ENCODE results near the gene LGALS3BP.

The LGALS3BP gene

DNA sequence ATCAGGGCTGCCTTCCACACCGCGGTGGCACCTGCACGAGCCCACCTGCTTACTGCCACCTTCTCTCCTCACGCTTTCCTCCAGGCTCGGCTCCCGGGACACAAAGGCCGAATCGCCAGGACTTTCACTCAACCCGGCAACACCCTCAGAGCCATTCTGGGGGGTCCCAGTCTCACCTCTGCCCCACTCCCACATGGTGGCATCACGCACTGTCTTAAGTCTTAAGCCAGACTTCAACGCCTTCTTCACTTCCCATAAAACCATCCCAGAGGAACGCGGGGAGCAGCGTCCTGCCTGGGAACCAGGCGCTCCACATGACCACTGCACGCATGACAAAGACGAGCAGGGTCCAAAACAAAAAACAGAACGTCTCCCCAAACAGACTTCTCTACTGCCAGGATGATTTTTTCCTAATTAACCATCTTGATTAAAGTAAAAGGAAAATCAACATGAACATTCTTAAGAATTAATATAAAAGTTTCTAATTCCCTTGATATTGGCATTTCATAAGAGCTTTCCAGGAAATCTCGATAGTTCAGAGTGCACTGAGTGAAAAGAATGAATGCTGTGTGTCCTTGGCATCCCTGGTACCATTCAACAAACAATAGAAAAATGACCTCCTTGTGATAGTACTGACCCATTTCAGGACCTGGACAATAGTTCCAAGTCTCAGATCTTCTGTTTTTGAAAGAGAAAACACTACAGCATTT is 27.2 kb upstream of the LGALS3BP start:
- H3K27me3 Mint-ChIP-seq (ENCODE audit: low read depth), result no peaks in the 10 kb centered on the region
- H3K9me3 Mint-ChIP-seq, result no peaks in the 10 kb centered on the region
- no peak for DNase-seq (ENCODE audit: low spot score)
- H3K36me3 Mint-ChIP-seq (ENCODE audit: low read depth), result peaks cover 17% of the 10 kb centered on the region
- H3K27ac Mint-ChIP-seq, result peak overlapping the region; percentile 22
- peak overlapping the region; percentile 93 for H3K4me3 Mint-ChIP-seq
- H3K4me1 Mint-ChIP-seq (ENCODE audit: low read depth), result peaks cover 36% of the 10 kb centered on the region

DNA sequence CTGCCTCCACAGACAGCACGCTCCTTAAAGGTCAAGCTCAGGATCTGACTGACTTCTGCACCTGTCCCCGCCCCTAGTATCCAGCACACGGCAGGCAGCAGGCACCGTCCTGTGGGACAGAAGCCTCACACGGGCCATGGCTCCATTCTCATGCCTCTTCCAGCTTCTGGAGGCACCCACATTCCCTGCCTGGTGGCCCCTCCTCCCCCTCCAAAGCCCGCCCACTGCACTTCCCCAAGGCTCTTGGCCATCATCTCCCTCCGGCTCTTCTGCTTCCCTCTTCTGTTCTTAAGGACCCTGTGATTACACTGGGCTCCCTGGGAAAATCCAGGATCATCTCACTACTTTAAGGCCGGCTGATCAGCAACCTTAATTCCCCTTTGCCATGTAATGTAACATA is 26.3 kb upstream of the LGALS3BP start:
- no peaks in the 10 kb centered on the region for H3K27me3 Mint-ChIP-seq (ENCODE audit: low read depth)
- H3K4me1 Mint-ChIP-seq (ENCODE audit: low read depth), result peaks cover 35% of the 10 kb centered on the region
- no peak overlapping the region for H3K4me3 Mint-ChIP-seq
- DNase-seq (ENCODE audit: low spot score), result no peak
- H3K36me3 Mint-ChIP-seq (ENCODE audit: low read depth), result peaks cover 17% of the 10 kb centered on the region
- peak overlapping the region; percentile 4 for H3K27ac Mint-ChIP-seq
- H3K9me3 Mint-ChIP-seq, result no peaks in the 10 kb centered on the region

DNA sequence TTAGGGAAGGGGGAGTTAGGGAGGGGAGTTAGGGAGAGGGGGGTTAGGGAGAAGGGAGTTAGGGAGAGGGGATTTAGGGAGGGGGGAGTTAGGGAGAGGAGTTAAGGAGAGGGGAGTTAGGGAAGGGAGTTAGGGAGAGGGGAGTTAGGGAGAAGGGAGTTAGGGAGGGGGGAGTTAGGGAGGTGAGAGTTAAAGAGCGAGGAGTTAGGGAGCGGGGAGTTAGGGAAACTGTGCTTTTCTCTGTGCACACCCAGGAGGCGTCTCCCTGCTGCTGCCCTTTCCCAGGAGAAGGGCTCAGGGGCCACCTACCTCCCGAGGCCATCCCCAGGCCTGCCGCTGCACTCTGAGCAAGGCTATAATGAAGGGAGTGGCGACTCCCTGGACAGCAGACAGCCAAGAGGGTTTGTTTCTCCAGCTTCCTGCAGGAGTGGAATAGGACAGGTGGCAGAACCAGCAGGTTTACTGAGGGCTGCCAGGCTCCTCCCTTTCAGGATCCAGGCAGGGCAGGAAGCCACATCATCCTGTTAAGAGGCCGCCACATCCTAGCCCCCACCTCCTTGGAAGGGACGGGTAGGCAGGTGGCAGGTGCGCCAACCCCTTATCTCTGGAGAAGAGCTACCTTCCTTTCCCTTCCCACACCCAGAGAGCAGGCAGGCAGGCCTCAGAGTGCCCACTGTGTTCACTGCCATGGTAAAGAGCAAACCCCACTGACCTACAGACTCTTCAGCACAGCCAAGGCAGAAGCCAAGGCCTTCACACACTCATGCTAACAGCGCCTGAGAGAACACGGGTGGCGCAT is 25.5 kb upstream of the LGALS3BP start:
- Mint-ChIP-seq H3K36me3 (ENCODE audit: low read depth) (peaks cover 17% of the 10 kb centered on the region), H3K27me3 (ENCODE audit: low read depth) (no peaks in the 10 kb centered on the region), H3K4me1 (ENCODE audit: low read depth) (peaks cover 35% of the 10 kb centered on the region), H3K27ac (peak overlapping the region; percentile 26), H3K9me3 (no peaks in the 10 kb centered on the region), H3K4me3 (no peak overlapping the region)
- DNase-seq (ENCODE audit: low spot score), result no peak

DNA sequence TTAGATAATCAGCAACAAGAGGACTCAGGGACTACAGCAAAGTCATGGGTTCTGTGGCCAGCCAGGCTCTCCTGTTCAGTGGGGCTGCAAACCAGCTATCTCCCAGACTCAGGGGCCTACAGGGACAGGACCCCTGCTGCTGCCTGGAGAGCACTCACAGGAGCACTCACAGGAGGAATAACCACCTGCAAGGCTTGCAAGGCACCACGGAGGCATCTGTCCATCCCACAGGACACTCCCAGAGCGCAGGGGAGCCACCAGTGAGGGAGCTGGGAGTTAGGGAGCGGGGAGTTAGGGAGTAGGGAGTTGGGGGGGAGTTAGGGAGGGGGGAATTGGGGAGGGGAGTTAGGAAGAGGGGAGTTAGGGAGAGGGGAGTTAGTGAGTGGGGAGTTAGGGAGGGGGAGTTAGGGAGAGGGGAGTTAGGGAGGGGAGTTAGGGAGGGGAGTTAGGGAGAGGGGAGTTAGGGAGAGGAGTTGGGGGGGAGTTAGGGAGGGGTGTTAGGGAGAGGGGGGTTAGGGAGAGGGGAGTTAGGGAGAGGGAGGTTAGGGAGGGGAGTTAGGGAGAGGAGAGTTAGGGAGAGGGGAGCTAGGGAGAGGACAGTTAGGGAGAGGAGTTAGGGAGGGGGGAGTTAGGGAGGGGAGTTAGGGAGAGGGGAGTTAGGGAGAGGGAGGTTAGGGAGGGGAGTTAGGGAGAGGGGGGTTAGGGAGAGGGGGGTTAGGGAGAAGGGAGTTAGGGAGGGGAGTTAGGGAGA is 24.1 kb upstream of the LGALS3BP start:
- Mint-ChIP-seq H3K9me3 (no peaks in the 10 kb centered on the region), H3K27ac (peak overlapping the region; percentile 36), H3K27me3 (ENCODE audit: low read depth) (no peaks in the 10 kb centered on the region), H3K36me3 (ENCODE audit: low read depth) (peaks cover 23% of the 10 kb centered on the region), H3K4me1 (ENCODE audit: low read depth) (peaks cover 32% of the 10 kb centered on the region), H3K4me3 (no peak overlapping the region)
- no peak for DNase-seq (ENCODE audit: low spot score)

DNA sequence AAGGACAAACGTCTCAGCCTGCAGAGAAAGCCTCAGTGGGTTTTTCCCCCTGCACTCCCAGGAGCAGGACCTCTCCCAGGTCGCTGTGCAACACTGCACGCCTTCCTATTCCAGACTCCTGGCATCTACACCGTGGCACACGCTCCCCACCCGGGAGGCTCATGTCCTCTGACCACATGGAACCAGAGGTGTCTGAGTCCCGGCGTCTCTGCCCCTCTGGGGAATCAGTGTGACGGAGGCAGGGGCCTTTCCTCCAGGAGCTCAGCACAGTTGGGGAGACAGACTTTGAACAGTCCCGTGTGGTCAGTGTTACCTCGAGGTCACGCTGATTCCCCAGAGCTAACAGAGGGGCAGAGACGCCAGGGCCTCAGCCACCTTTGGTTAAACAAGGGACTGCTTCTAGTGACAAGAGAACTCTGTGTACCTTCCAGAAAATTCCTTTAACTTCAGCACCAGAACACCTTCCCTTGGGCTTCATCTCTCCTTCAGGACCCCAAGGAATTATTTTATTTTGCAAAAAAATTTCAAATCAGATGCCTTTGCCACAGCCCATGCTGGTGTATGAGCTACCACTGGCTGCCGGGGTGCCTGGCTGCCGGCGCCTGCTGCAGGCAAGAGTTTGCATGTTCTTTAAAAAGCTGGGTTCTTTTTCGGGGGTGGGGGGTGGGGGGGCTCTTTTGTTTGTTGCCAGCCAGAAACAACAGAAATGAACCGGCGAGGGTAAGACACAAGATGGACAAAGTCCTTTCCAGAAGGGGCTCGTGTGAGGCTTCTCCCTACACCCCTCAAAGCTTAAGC is 23.3 kb upstream of the LGALS3BP start:
- Mint-ChIP-seq H3K9me3 (no peaks in the 10 kb centered on the region), H3K27ac (no peak overlapping the region), H3K36me3 (ENCODE audit: low read depth) (peaks cover 17% of the 10 kb centered on the region), H3K4me1 (ENCODE audit: low read depth) (peaks cover 24% of the 10 kb centered on the region), H3K27me3 (ENCODE audit: low read depth) (no peaks in the 10 kb centered on the region), H3K4me3 (no peak overlapping the region)
- no peak for DNase-seq (ENCODE audit: low spot score)

DNA sequence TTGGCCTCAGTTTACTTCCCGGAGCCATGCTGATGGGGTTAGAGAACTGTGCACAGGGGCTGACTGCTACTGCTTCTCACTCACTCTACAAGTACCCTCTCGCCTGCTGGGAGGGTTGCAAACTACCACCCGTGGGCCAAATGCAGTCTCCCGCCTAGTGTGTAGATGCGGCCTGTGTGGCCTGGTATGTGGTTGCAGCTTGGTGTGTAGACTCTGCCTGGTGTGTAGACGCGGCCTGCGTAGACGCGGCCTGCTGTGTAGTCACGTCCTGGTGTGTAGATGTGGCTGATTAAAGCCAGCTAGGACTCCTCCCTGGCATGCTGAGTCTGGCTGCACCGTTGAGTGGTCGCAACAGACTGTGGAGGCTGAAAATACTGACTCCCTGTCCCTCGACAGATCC is 22.6 kb upstream of the LGALS3BP start:
- Mint-ChIP-seq H3K4me3 (no peak overlapping the region), H3K27me3 (ENCODE audit: low read depth) (no peaks in the 10 kb centered on the region), H3K27ac (no peak overlapping the region), H3K4me1 (ENCODE audit: low read depth) (peaks cover 18% of the 10 kb centered on the region), H3K36me3 (ENCODE audit: low read depth) (peaks cover 16% of the 10 kb centered on the region), H3K9me3 (no peaks in the 10 kb centered on the region)
- no peak for DNase-seq (ENCODE audit: low spot score)

DNA sequence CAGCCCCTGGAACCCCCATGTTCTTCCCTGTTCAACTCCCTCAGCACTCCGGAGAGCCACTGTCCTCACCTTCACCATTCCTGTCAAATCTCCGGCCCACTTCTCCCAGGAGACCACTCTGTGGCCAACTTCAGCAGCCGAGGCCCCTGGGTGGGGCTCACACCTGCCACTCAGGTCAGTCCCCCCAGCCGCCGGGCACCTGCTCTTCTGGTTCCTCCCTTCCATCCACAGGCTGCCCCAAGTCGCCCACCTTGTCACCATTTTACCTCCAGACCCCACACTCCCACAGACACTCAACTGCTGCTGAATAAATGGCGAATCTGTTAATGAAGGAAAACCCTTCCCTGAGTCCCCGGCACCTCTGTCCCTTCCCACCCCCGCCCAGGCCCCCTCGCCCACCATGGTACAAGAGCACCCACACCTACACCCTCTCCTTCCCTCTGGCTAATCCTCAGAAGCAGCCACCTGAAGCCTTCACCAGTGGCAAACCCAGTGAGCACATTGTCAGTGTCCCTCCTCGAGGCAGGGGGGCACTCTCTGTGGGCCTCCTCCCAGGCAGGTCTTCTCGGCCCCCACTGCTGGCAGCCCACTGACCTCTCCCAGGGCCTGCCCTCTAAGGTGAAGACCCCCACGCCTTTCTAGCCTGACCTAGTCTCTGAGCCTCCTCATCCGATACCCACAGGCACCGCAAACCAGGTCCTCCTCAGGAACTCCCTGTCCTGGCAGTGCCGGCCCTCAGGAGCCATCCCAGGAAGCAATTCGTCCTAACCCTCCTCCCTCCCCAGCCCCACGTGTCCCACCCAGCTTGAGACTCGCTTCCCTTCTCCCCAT is 21.7 kb upstream of the LGALS3BP start:
- peaks cover 18% of the 10 kb centered on the region for H3K36me3 Mint-ChIP-seq (ENCODE audit: low read depth)
- H3K4me3 Mint-ChIP-seq, result no peak overlapping the region
- no peak for DNase-seq (ENCODE audit: low spot score)
- peaks cover 12% of the 10 kb centered on the region for H3K4me1 Mint-ChIP-seq (ENCODE audit: low read depth)
- no peaks in the 10 kb centered on the region for H3K27me3 Mint-ChIP-seq (ENCODE audit: low read depth)
- H3K9me3 Mint-ChIP-seq, result no peaks in the 10 kb centered on the region
- H3K27ac Mint-ChIP-seq, result no peak overlapping the region

DNA sequence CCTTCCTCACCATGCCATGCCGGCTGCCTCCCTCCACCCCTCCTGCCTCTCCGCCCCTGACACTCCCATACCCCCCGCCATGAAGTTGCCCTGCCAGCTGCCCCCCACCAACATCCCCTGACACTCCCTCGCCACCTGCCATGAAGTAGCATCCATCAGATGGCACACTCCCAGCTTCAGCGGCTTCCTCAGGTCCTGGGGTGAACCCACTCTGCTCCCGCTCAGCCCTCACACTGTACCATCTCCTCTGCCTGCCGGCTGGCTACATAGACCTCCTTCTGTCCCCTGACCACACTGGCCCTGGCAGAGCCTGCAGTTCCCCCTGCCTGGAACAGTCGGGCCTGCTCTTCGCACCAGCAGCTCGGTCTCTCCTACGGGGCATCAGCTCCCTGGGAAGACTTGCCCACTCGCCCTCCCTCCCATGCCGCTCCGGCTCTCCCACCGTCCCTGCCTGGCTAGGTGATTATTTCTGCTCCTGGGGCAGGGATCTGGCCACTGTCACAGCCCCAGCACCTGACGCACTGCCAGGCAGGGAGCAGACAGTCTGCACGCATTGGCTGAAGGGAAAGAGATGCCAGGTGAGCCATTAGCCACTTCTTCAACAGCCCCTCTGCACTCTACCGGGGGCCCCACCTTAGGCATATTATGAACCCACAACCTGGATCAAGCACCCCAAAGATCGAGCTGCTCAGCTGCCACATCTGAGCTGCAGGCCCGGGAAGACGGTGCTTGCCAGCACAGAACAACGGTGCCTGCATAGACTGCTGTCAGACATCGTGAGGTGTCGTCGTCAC is 20.9 kb upstream of the LGALS3BP start:
- no peak overlapping the region for H3K4me3 Mint-ChIP-seq
- peaks cover 21% of the 10 kb centered on the region for H3K36me3 Mint-ChIP-seq (ENCODE audit: low read depth)
- no peaks in the 10 kb centered on the region for H3K27me3 Mint-ChIP-seq (ENCODE audit: low read depth)
- H3K4me1 Mint-ChIP-seq (ENCODE audit: low read depth), result peaks cover 6% of the 10 kb centered on the region
- peak overlapping the region; percentile 11 for H3K27ac Mint-ChIP-seq
- no peak for DNase-seq (ENCODE audit: low spot score)
- H3K9me3 Mint-ChIP-seq, result no peaks in the 10 kb centered on the region

DNA sequence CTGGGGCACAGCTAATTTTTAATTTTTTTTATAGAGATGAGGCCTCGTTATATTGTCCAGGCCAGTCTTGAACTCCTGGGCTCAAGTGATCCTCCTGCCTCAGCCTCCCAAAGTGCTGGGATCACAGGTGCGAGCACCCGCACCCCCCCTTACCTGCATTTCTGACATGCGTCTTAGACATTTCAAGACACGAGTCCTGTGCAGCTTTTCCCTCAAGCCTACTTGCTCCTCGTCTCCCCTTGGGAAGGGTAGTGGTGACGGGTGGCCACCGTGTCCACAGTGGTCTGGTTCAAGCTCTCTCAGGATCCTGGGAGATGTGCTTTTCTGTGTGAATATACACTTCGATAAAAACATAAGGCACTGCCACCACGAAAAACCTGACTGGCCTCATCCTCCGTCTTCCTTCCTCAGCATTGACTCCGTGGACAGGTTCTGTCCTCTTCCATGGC is 20.2 kb upstream of the LGALS3BP start:
- no peaks in the 10 kb centered on the region for H3K4me1 Mint-ChIP-seq (ENCODE audit: low read depth)
- H3K36me3 Mint-ChIP-seq (ENCODE audit: low read depth), result peaks cover 23% of the 10 kb centered on the region
- H3K9me3 Mint-ChIP-seq, result no peaks in the 10 kb centered on the region
- no peaks in the 10 kb centered on the region for H3K27me3 Mint-ChIP-seq (ENCODE audit: low read depth)
- peak overlapping the region; percentile 11 for H3K27ac Mint-ChIP-seq
- no peak for DNase-seq (ENCODE audit: low spot score)
- no peak overlapping the region for H3K4me3 Mint-ChIP-seq

DNA sequence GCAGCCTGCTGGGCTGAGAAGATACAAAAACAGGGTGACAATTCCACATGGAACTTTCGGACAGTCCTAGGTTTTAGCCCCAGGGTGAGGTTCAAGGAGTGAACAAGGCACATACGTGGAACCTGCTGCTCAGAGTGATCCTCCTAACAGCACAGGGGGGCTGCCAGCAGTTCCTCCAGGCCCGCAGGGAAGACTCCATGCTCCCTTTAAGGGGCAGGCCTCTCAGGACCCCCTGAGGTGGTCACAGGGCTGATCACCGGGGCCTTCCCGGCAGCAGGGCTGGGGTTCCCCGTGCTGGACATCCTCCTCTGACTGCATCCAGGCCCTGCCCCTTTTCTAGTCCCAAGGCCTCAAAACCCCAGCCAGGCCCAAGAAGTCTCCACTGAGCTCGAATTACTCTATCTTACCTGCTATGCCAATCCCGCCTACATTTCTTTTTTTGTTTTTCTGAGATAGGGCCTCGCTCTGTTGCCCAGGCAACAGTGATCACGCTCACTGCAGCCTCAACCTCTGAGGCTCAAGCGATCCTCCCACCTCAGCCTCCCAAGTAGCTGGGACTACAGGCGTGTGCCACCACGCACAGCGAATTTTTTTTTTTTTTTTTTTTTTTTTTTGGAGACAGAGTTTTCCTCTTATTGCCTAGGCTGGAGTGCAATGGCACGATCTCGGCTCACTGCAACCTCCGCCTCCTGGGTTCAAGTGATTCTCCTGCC is 19.5 kb upstream of the LGALS3BP start:
- Mint-ChIP-seq H3K27me3 (ENCODE audit: low read depth) (no peaks in the 10 kb centered on the region), H3K27ac (no peak overlapping the region), H3K4me3 (no peak overlapping the region), H3K36me3 (ENCODE audit: low read depth) (peaks cover 23% of the 10 kb centered on the region), H3K9me3 (no peaks in the 10 kb centered on the region), H3K4me1 (ENCODE audit: low read depth) (no peaks in the 10 kb centered on the region)
- DNase-seq (ENCODE audit: low spot score), result no peak

DNA sequence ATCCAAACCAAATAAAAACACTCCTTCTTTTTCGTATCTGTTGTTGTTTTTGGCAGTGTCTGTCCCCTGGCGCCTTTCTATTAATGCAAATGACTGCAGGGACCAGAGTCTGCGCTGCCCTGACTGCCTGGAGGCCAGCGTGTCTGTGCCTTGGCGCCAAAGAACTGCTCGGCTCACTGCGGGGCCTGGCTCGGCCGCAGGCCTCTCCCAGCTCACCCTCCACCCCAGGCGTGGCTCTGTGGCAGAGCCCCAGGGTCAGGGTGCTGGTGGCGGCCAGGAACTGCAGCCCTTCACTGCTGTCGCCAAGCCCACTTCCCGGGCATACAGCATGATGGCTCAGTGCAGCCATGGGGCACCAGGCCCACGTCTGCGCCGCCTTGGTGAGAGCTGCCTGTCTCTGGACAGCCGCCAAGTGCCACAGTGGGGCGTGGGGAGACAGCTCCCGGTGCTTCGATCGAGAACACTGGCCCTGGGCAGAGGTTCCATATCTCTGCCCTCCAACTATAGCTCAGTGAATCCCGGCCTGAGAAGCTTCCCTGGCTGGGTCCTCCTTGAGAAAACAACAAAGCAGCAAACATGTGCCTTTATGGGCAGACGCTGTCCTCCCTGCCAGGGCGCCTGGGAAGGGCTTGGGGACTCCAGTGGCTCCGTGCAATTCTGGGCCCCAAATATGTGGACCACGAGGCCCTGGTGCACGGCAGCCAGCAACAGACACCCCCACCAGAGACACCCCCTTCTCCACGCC is 18.8 kb upstream of the LGALS3BP start:
- Mint-ChIP-seq H3K4me1 (ENCODE audit: low read depth) (no peaks in the 10 kb centered on the region), H3K9me3 (no peaks in the 10 kb centered on the region), H3K4me3 (no peak overlapping the region), H3K27me3 (ENCODE audit: low read depth) (no peaks in the 10 kb centered on the region), H3K36me3 (ENCODE audit: low read depth) (peaks cover 24% of the 10 kb centered on the region), H3K27ac (no peak overlapping the region)
- DNase-seq (ENCODE audit: low spot score), result no peak
